H54 (cell line): ENCODE results near the gene CIB4.

Source experiments
- DNase-seq: peaks from one replicate; pipeline ENCODE4 v3.0.0; 2011; ENCODE audit warnings: low spot score, mixed read lengths; ENCODE audit not compliant: insufficient read length
- FAIRE-seq: peaks from 3 replicates; lab custom pipeline; 2011; peaks lifted over from hg19 to GRCh38; lab: Jason Lieb, UNC
- POLR2A ChIP-seq: IDR thresholded peaks from 2 replicates; pipeline ENCODE4 v1.6.1; 2011; ENCODE audit warnings: low read depth, mild to moderate bottlenecking, low read length

CIB4 gene

GRCh38 chr2:26615860-26616705 is 25.1 kb downstream of the CIB4 start:
- no peak for FAIRE-seq

GRCh38 chr2:26615336-26615859 is 25.8 kb downstream of the CIB4 start:
- TF ChIP-seq POLR2A: no peak
- DNase-seq (no peak), FAIRE-seq (no peak)

More at GRCh38 chr2:26615860-26616705, 25.1 kb downstream of the CIB4 start:
- no peak for DNase-seq
- no peak for TF ChIP-seq POLR2A

GRCh38 chr2:26614216-26615138 is 26.7 kb downstream of the CIB4 start:
- no peak for TF ChIP-seq POLR2A
- FAIRE-seq (no peak), DNase-seq (no peak)

GRCh38 chr2:26613241-26614215 is 27.6 kb downstream of the CIB4 start:
- no peak for TF ChIP-seq POLR2A
- FAIRE-seq (no peak), DNase-seq (no peak)

- no peak for DNase-seq
- no peak for TF ChIP-seq POLR2A
- FAIRE-seq: no peak
Observed at GRCh38 chr2:26612522-26613240, 28.5 kb downstream of the CIB4 start.

- TF ChIP-seq POLR2A: no peak
- DNase-seq: no peak
- no peak for FAIRE-seq
Observed at GRCh38 chr2:26612034-26612433, 29.1 kb downstream of the CIB4 start.

GRCh38 chr2:26610504-26611335 is 30.4 kb downstream of the CIB4 start:
- TF ChIP-seq POLR2A: no peak
- FAIRE-seq (no peak), DNase-seq (no peak)

- DNase-seq: no peak
- FAIRE-seq: no peak
- no peak for TF ChIP-seq POLR2A
Observed at GRCh38 chr2:26609839-26610277, 31.3 kb downstream of the CIB4 start.

- no peak for TF ChIP-seq POLR2A
- DNase-seq (no peak), FAIRE-seq (no peak)
Observed at GRCh38 chr2:26609205-26609631, 31.9 kb downstream of the CIB4 start.

- FAIRE-seq: no peak
Observed at GRCh38 chr2:26608557-26608956, 32.6 kb downstream of the CIB4 start.

GRCh38 chr2:26607698-26608097 is 33.5 kb downstream of the CIB4 start:
- FAIRE-seq: no peak
- no peak for DNase-seq
- TF ChIP-seq POLR2A: no peak

More at GRCh38 chr2:26608557-26608956, 32.6 kb downstream of the CIB4 start:
- no peak for DNase-seq
- TF ChIP-seq POLR2A: no peak

- FAIRE-seq: no peak
- no peak for DNase-seq
- TF ChIP-seq POLR2A: no peak
Observed at GRCh38 chr2:26606847-26607190, 34.3 kb downstream of the CIB4 start.
